HCT116 (cell line): ENCODE data around the gene IBA57.

Experiments
- ATF3 ChIP-seq: IDR thresholded peaks from 2 replicates; pipeline ENCODE4 v1.6.1; 2012
- CEBPB ChIP-seq: IDR thresholded peaks from 2 replicates; pipeline ENCODE4 v1.6.1; 2012; ENCODE audit warnings: low read depth
- CTCF ChIP-seq, 3 experiments: fragments of 200-600 bp in 1 of 3; sonication (generic) in 1 of 3; IDR thresholded peaks in 2 of 3; conservative IDR thresholded peaks in 1 of 3; 2 replicates each; pipeline ENCODE4 v1.5.1; 2012 to 2017; ENCODE audit warnings: low read depth in 2 of 3, low read length in 2 of 3, antibody characterized with exemption in 1 of 3, borderline replicate concordance in 1 of 3, control low read depth in 1 of 3, mild to moderate bottlenecking in 1 of 3, mixed read lengths in 1 of 3, mixed run types in 1 of 3, moderate library complexity in 1 of 3; ENCODE audit not compliant: insufficient read depth in 1 of 3
- EGR1 ChIP-seq: IDR thresholded peaks from 2 replicates; pipeline ENCODE4 v1.6.1; 2012; ENCODE audit warnings: low read depth
- EZH2 ChIP-seq: fragments of 200-600 bp; sonication (generic); IDR thresholded peaks from 2 replicates; pipeline ENCODE4 v1.6.1; 2017; ENCODE audit warnings: antibody characterized with exemption, mixed run types
- EZH2phosphoT487 ChIP-seq: fragments of 200-600 bp; IDR thresholded peaks from 2 replicates; pipeline ENCODE4 v1.6.1; 2018; ENCODE audit warnings: antibody characterized with exemption, borderline replicate concordance
- JUND ChIP-seq: IDR thresholded peaks from 2 replicates; pipeline ENCODE4 v1.6.1; 2012
- MAX ChIP-seq: IDR thresholded peaks from 2 replicates; pipeline ENCODE4 v1.6.1; 2012
- POLR2A ChIP-seq: IDR thresholded peaks from 2 replicates; pipeline ENCODE4 v1.7.0; 2011; ENCODE audit warnings: borderline replicate concordance; ENCODE audit not compliant: insufficient read depth, insufficient read length; ENCODE audit errors: extremely low read depth
- RAD21 ChIP-seq: IDR thresholded peaks from 2 replicates; pipeline ENCODE4 v1.6.1; 2012; ENCODE audit warnings: low read depth, mild to moderate bottlenecking
- REST ChIP-seq: IDR thresholded peaks from 2 replicates; pipeline ENCODE4 v1.6.1; 2012; ENCODE audit warnings: low read depth
- SIN3A ChIP-seq: IDR thresholded peaks from 2 replicates; pipeline ENCODE4 v1.6.1; 2012; ENCODE audit warnings: low read depth
- YY1 ChIP-seq: IDR thresholded peaks from 2 replicates; pipeline ENCODE4 v1.6.1; 2011; ENCODE audit warnings: low read length, low read depth, moderate library complexity, mild to moderate bottlenecking; ENCODE audit not compliant: insufficient replicate concordance; ENCODE audit errors: extremely low read depth

GRCh38 chr1:228154021-228154669 lies 11.5 kb upstream of the IBA57 start:
- TF ChIP-seq POLR2A (no peak), RAD21 (no peak), CTCF (IDR thresholded peaks at IDR 0.05 in 2 of 3, conservative IDR thresholded peaks at IDR 0.05 in 1 of 3; ENCODE audit: borderline replicate concordance in 1 of 3, insufficient read depth in 1 of 3, low read depth in 2 of 3, low read length in 2 of 3) (no peak), YY1 (no peak), MAX (no peak), EGR1 (no peak), EZH2 (no peak), JUND (no peak), REST (no peak), CEBPB (no peak), ATF3 (no peak), SIN3A (no peak), EZH2phosphoT487 (no peak)
